Measurements from ENCODE around the gene HTR2B.

- TF ChIP-seq POLR2A (IDR thresholded peaks at IDR 0.05; ENCODE audit: low read length): no peak
- no peak for TF ChIP-seq GATA1 (IDR thresholded peaks at IDR 0.05; ENCODE audit: low read depth, low read length)
These were observed 34.5 kb upstream of the HTR2B start for GRCh38 chr2:231159306-231159705.

All from erythroblast (primary cell).